SK-N-MC (cell line): ENCODE results near the gene SPIC.

Source experiments
- EZH2 ChIP-seq: fragments of 200-600 bp; sonication (generic); IDR thresholded peaks from one replicate; pipeline ENCODE4 v1.6.1; 2017; ENCODE audit warnings: antibody characterized with exemption
- FOXP2 ChIP-seq: optimal IDR thresholded peaks from 2 replicates; pipeline ENCODE3; 2011; ENCODE audit warnings: mild to moderate bottlenecking, moderate library complexity; ENCODE audit not compliant: insufficient read depth; ENCODE audit errors: extremely low read length, control extremely low read depth
- POLR2AphosphoS5 ChIP-seq: IDR thresholded peaks from 2 replicates; pipeline ENCODE4 v1.6.1; 2012; ENCODE audit warnings: mild to moderate bottlenecking, low read depth, low read length, borderline replicate concordance

DNA sequence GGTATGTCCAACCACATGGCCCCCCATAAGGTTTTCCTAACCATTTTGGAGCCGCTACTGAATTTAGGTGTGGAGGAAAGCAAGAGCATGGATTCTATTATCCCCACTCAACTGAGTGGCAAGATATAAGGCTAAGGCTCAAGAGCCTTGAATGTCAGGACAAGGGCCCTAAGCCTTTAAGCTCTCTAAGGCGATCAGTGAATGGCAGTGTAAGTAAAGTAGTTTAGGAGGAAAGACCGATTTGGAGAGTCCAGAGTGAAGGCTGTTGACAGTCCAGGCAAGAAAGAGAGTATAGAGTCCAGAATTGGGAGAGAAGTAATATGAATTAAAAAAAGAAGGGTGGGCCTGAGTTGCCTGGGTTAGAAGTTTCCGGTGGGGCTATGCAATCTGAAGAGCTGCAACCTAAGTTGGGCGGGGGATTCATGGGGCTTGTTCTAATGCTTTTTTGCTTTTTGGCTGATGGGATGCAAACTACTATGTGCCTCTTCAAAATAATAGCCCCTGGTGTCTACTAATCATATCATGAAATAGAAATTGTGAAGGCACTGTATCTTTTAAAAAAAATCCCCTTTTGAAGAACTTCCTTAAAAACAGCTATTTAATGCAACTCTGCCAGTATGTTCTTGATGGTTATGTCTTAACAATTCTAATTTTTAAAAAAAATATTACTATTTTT is at the start of gene SPIC:
- TF ChIP-seq EZH2 = no peak
- TF ChIP-seq POLR2AphosphoS5 = no peak
- TF ChIP-seq FOXP2 = no peak
